ENCODE results near the gene POU2AF1.
"Not testable (repeated sequence)": the region's sequence is repeated elsewhere in the genome, so short reads cannot be mapped to it uniquely, and the experiment has no call there.

The POU2AF1 gene

GRCh38 chr11:111325259-111325658 is 53.8 kb downstream of the POU2AF1 start:
- no peak for DNase-seq
- Histone ChIP-seq H3K27ac (ENCODE audit: insufficient read depth in 1 of 2, low read depth in 1 of 2, low read length in 2 of 2, poor library complexity in 1 of 2, severe bottlenecking in 2 of 2) (no peak overlapping the region), H3K4me1 (ENCODE audit: control extremely low read depth in 1 of 4, control insufficient read depth in 4 of 4, insufficient read depth in 4 of 4, low read length in 3 of 4) (no peaks in the 10 kb centered on the region), H3K9me3 (ENCODE audit: control extremely low read depth in 1 of 5, control insufficient read depth in 4 of 5, insufficient read depth in 2 of 5, low read depth in 1 of 5, low read length in 4 of 5) (no peaks in the 10 kb centered on the region), H3K4me3 (ENCODE audit: control insufficient read depth in 1 of 7, extremely low read depth in 1 of 7, insufficient read depth in 4 of 7, low read depth in 2 of 7, low read length in 6 of 7) (no peak overlapping the region), H3K36me3 (ENCODE audit: control insufficient read depth in 4 of 4, insufficient read depth in 4 of 4, low read length in 3 of 4) (no peaks in the 10 kb centered on the region), H3K27me3 (replicated peaks in 2 of 5; ENCODE audit: control insufficient read depth in 4 of 5, insufficient read depth in 5 of 5, low read length in 4 of 5) (peaks cover 0 to 12% (median 0%) of the 10 kb centered on the region in 5 experiments)
- ChIA-PET POLR2A (no interaction called here), CTCF (no interaction called here)
- 97% methylated on average over 4 of the region's 5 CpGs for WGBS (ENCODE audit: insufficient coverage)

GRCh38 chr11:111324277-111324720 is 54.8 kb downstream of the POU2AF1 start:
- no peak overlapping the region for H3K4me3 ChIP-seq (ENCODE audit: control insufficient read depth in 1 of 7, extremely low read depth in 1 of 7, insufficient read depth in 4 of 7, low read depth in 2 of 7, low read length in 6 of 7)
- H3K4me1 ChIP-seq (ENCODE audit: control extremely low read depth in 1 of 4, control insufficient read depth in 4 of 4, insufficient read depth in 4 of 4, low read length in 3 of 4), result no peaks in the 10 kb centered on the region
- ChIA-PET POLR2A (no interaction called here), CTCF (no interaction called here)
- no peak overlapping the region for H3K27ac ChIP-seq (ENCODE audit: insufficient read depth in 1 of 2, low read depth in 1 of 2, low read length in 2 of 2, poor library complexity in 1 of 2, severe bottlenecking in 2 of 2)
- WGBS (ENCODE audit: insufficient coverage), result no CpG with 5 or more reads among the region's 5 CpGs
- H3K27me3 ChIP-seq (replicated peaks in 2 of 5; ENCODE audit: control insufficient read depth in 4 of 5, insufficient read depth in 5 of 5, low read length in 4 of 5), result peaks cover 0 to 12% (median 0%) of the 10 kb centered on the region in 5 experiments
- DNase-seq, result no peak
- no peaks in the 10 kb centered on the region for H3K9me3 ChIP-seq (ENCODE audit: control extremely low read depth in 1 of 5, control insufficient read depth in 4 of 5, insufficient read depth in 2 of 5, low read depth in 1 of 5, low read length in 4 of 5)
- H3K36me3 ChIP-seq (ENCODE audit: control insufficient read depth in 4 of 4, insufficient read depth in 4 of 4, low read length in 3 of 4), result no peaks in the 10 kb centered on the region

GRCh38 chr11:111322534-111322933 is 56.5 kb downstream of the POU2AF1 start:
- ChIA-PET POLR2A (no interaction called here), CTCF (no interaction called here)
- Histone ChIP-seq H3K27me3 (replicated peaks in 2 of 5; ENCODE audit: control insufficient read depth in 4 of 5, insufficient read depth in 5 of 5, low read length in 4 of 5) (peaks cover 0 to 12% (median 0%) of the 10 kb centered on the region in 5 experiments), H3K4me1 (ENCODE audit: control extremely low read depth in 1 of 4, control insufficient read depth in 4 of 4, insufficient read depth in 4 of 4, low read length in 3 of 4) (no peaks in the 10 kb centered on the region), H3K9me3 (ENCODE audit: control extremely low read depth in 1 of 5, control insufficient read depth in 4 of 5, insufficient read depth in 2 of 5, low read depth in 1 of 5, low read length in 4 of 5) (no peaks in the 10 kb centered on the region), H3K36me3 (ENCODE audit: control insufficient read depth in 4 of 4, insufficient read depth in 4 of 4, low read length in 3 of 4) (no peaks in the 10 kb centered on the region), H3K27ac (ENCODE audit: insufficient read depth in 1 of 2, low read depth in 1 of 2, low read length in 2 of 2, poor library complexity in 1 of 2, severe bottlenecking in 2 of 2) (no peak overlapping the region), H3K4me3 (ENCODE audit: control insufficient read depth in 1 of 7, extremely low read depth in 1 of 7, insufficient read depth in 4 of 7, low read depth in 2 of 7, low read length in 6 of 7) (no peak overlapping the region)
- no peak for DNase-seq
- 100% methylated on average over 1 of the region's 2 CpGs for WGBS (ENCODE audit: insufficient coverage)

GRCh38 chr11:111320728-111321568 is 58.1 kb downstream of the POU2AF1 start:
- Histone ChIP-seq H3K27me3 (replicated peaks in 2 of 5; ENCODE audit: control insufficient read depth in 4 of 5, insufficient read depth in 5 of 5, low read length in 4 of 5) (peaks cover 0 to 12% (median 0%) of the 10 kb centered on the region in 5 experiments), H3K4me1 (ENCODE audit: control extremely low read depth in 1 of 4, control insufficient read depth in 4 of 4, insufficient read depth in 4 of 4, low read length in 3 of 4) (no peaks in the 10 kb centered on the region), H3K36me3 (ENCODE audit: control insufficient read depth in 4 of 4, insufficient read depth in 4 of 4, low read length in 3 of 4) (no peaks in the 10 kb centered on the region), H3K27ac (ENCODE audit: insufficient read depth in 1 of 2, low read depth in 1 of 2, low read length in 2 of 2, poor library complexity in 1 of 2, severe bottlenecking in 2 of 2) (no peak overlapping the region), H3K4me3 (ENCODE audit: control insufficient read depth in 1 of 7, extremely low read depth in 1 of 7, insufficient read depth in 4 of 7, low read depth in 2 of 7, low read length in 6 of 7) (no peak overlapping the region), H3K9me3 (ENCODE audit: control extremely low read depth in 1 of 5, control insufficient read depth in 4 of 5, insufficient read depth in 2 of 5, low read depth in 1 of 5, low read length in 4 of 5) (no peaks in the 10 kb centered on the region)
- ChIA-PET POLR2A (no interaction called here), CTCF (no interaction called here)
- 100% methylated on average over 5 of the region's 5 CpGs for WGBS (ENCODE audit: insufficient coverage)
- no peak for DNase-seq

- H3K4me1 ChIP-seq (ENCODE audit: control extremely low read depth in 1 of 4, control insufficient read depth in 4 of 4, insufficient read depth in 4 of 4, low read length in 3 of 4); CTCF ChIA-PET; H3K4me3 ChIP-seq (ENCODE audit: control insufficient read depth in 1 of 7, extremely low read depth in 1 of 7, insufficient read depth in 4 of 7, low read depth in 2 of 7, low read length in 6 of 7); H3K9me3 ChIP-seq (ENCODE audit: control extremely low read depth in 1 of 5, control insufficient read depth in 4 of 5, insufficient read depth in 2 of 5, low read depth in 1 of 5, low read length in 4 of 5); H3K36me3 ChIP-seq (ENCODE audit: control insufficient read depth in 4 of 4, insufficient read depth in 4 of 4, low read length in 3 of 4); H3K27ac ChIP-seq (ENCODE audit: insufficient read depth in 1 of 2, low read depth in 1 of 2, low read length in 2 of 2, poor library complexity in 1 of 2, severe bottlenecking in 2 of 2); DNase-seq; POLR2A ChIA-PET: not testable (repeated sequence)
- 79% methylated on average over 5 of the region's 6 CpGs for WGBS (ENCODE audit: insufficient coverage)
- peaks cover 0 to 12% (median 0%) of the 10 kb centered on the region in 5 experiments for H3K27me3 ChIP-seq (replicated peaks in 2 of 5; ENCODE audit: control insufficient read depth in 4 of 5, insufficient read depth in 5 of 5, low read length in 4 of 5)
These were observed 58.9 kb downstream of the POU2AF1 start for GRCh38 chr11:111320199-111320598.

GRCh38 chr11:111319296-111319695 is 59.8 kb downstream of the POU2AF1 start:
- H3K27me3 ChIP-seq (replicated peaks in 2 of 5; ENCODE audit: control insufficient read depth in 4 of 5, insufficient read depth in 5 of 5, low read length in 4 of 5), result peaks cover 0 to 12% (median 0%) of the 10 kb centered on the region in 5 experiments
- WGBS (ENCODE audit: insufficient coverage), result 100% methylated on average over 6 of the region's 6 CpGs
- no peak for DNase-seq
- H3K9me3 ChIP-seq (ENCODE audit: control extremely low read depth in 1 of 5, control insufficient read depth in 4 of 5, insufficient read depth in 2 of 5, low read depth in 1 of 5, low read length in 4 of 5), result no peaks in the 10 kb centered on the region
- ChIA-PET CTCF (interaction anchor here (0.7 to 1.0 kb wide), 2 partner anchors 9 to 10 kb away, joined by 3 read pairs; no protein-coding TSS in a partner anchor), POLR2A (no interaction called here)
- no peak overlapping the region for H3K27ac ChIP-seq (ENCODE audit: insufficient read depth in 1 of 2, low read depth in 1 of 2, low read length in 2 of 2, poor library complexity in 1 of 2, severe bottlenecking in 2 of 2)
- H3K4me3 ChIP-seq (ENCODE audit: control insufficient read depth in 1 of 7, extremely low read depth in 1 of 7, insufficient read depth in 4 of 7, low read depth in 2 of 7, low read length in 6 of 7), result no peak overlapping the region
- no peaks in the 10 kb centered on the region for H3K4me1 ChIP-seq (ENCODE audit: control extremely low read depth in 1 of 4, control insufficient read depth in 4 of 4, insufficient read depth in 4 of 4, low read length in 3 of 4)
- no peaks in the 10 kb centered on the region for H3K36me3 ChIP-seq (ENCODE audit: control insufficient read depth in 4 of 4, insufficient read depth in 4 of 4, low read length in 3 of 4)

GRCh38 chr11:111312076-111312475 is 67.0 kb downstream of the POU2AF1 start:
- no peak overlapping the region for H3K4me3 ChIP-seq (ENCODE audit: control insufficient read depth in 1 of 7, extremely low read depth in 1 of 7, insufficient read depth in 4 of 7, low read depth in 2 of 7, low read length in 6 of 7)
- DNase-seq, result no peak
- ChIA-PET CTCF (no interaction called here), POLR2A (no interaction called here)
- H3K9me3 ChIP-seq (ENCODE audit: control extremely low read depth in 1 of 5, control insufficient read depth in 4 of 5, insufficient read depth in 2 of 5, low read depth in 1 of 5, low read length in 4 of 5), result no peaks in the 10 kb centered on the region
- H3K4me1 ChIP-seq (ENCODE audit: control extremely low read depth in 1 of 4, control insufficient read depth in 4 of 4, insufficient read depth in 4 of 4, low read length in 3 of 4), result no peaks in the 10 kb centered on the region
- H3K36me3 ChIP-seq (ENCODE audit: control insufficient read depth in 4 of 4, insufficient read depth in 4 of 4, low read length in 3 of 4), result no peaks in the 10 kb centered on the region
- H3K27me3 ChIP-seq (replicated peaks in 2 of 5; ENCODE audit: control insufficient read depth in 4 of 5, insufficient read depth in 5 of 5, low read length in 4 of 5), result peaks cover 0 to 10% (median 3%) of the 10 kb centered on the region in 5 experiments
- no peak overlapping the region for H3K27ac ChIP-seq (ENCODE audit: insufficient read depth in 1 of 2, low read depth in 1 of 2, low read length in 2 of 2, poor library complexity in 1 of 2, severe bottlenecking in 2 of 2)
- no CpG with 5 or more reads among the region's 1 CpG for WGBS (ENCODE audit: insufficient coverage)
